GM23338 (cell line): ENCODE measurements around the gene TMPRSS13. TPM values are rescaled to one million over a fixed set of nuclear protein-coding genes. Genes with fewer than 3 reads are reported as not detected.

ENCODE experiments used
- ATAC-seq: fragments of 200-7000 bp; cut with Tn5 transposase; 3 replicates; pipeline ENCODE4 v1.9.1; 2020
- DNase-seq: peaks from one replicate; pipeline ENCODE4 v3.0.0-alpha.2; 2015; ENCODE audit warnings: low spot score
- H2AFZ ChIP-seq: fragments of 200-600 bp; sonication (generic); 2 replicates; pipeline ENCODE4 v1.8.0; 2016; ENCODE audit warnings: antibody characterized with exemption, mild to moderate bottlenecking, moderate library complexity
- H3F3A ChIP-seq: fragments of 200-600 bp; sonication (generic); replicated peaks from 2 replicates; pipeline ENCODE4 v1.8.0; 2017; ENCODE audit warnings: antibody characterized with exemption, mixed run types, low read depth
- H3K27ac ChIP-seq: fragments of 200-600 bp; sonication (generic); 2 replicates; pipeline ENCODE4 v1.6.1; 2016; ENCODE audit warnings: low read depth
- H3K27me3 ChIP-seq: fragments of 200-600 bp; sonication (generic); 2 replicates; pipeline ENCODE4 v1.8.0; 2016; ENCODE audit warnings: mild to moderate bottlenecking, mixed run types, moderate library complexity; ENCODE audit not compliant: insufficient read depth
- H3K36me3 ChIP-seq: fragments of 200-600 bp; sonication (generic); 2 replicates; pipeline ENCODE4 v1.8.0; 2016; ENCODE audit warnings: mild to moderate bottlenecking; ENCODE audit not compliant: insufficient read depth
- H3K4me1 ChIP-seq: fragments of 200-600 bp; sonication (generic); 2 replicates; pipeline ENCODE4 v1.8.0; 2016; ENCODE audit warnings: mild to moderate bottlenecking, moderate library complexity; ENCODE audit not compliant: insufficient read depth
- H3K4me2 ChIP-seq: fragments of 200-600 bp; sonication (generic); 2 replicates; pipeline ENCODE4 v1.7.1; 2017; ENCODE audit warnings: mixed run types
- H3K4me3 ChIP-seq: fragments of 200-600 bp; sonication (generic); 2 replicates; pipeline ENCODE4 v1.6.1; 2016; ENCODE audit warnings: mixed run types
- H3K79me2 ChIP-seq: fragments of 200-600 bp; sonication (generic); replicated peaks from 2 replicates; pipeline ENCODE4 v1.8.0; 2017; ENCODE audit warnings: mild to moderate bottlenecking; ENCODE audit not compliant: insufficient read depth
- H3K9me2 ChIP-seq: fragments of 200-600 bp; sonication (generic); 2 replicates; pipeline ENCODE4 v1.8.0; 2017; ENCODE audit not compliant: insufficient read depth
- H4K20me1 ChIP-seq: fragments of 200-600 bp; sonication (generic); replicated peaks from 2 replicates; pipeline ENCODE4 v1.8.0; 2017; ENCODE audit warnings: mild to moderate bottlenecking; ENCODE audit not compliant: insufficient read depth
- H3K27ac Mint-ChIP-seq: 2 replicates; pipeline ENCODE4 v1.8.0; 2020; ENCODE audit warnings: inconsistent platforms, mild to moderate bottlenecking, moderate library complexity, mixed read lengths
- H3K27me3 Mint-ChIP-seq: 3 replicates; pipeline ENCODE4 v1.8.0; 2022; ENCODE audit warnings: low read depth, mild to moderate bottlenecking, moderate library complexity, mixed read lengths, inconsistent platforms; ENCODE audit not compliant: insufficient read depth, poor library complexity
- H3K36me3 Mint-ChIP-seq: 3 replicates; pipeline ENCODE4 v1.8.0; 2021; ENCODE audit warnings: low read depth, mild to moderate bottlenecking, inconsistent platforms, moderate library complexity, mixed read lengths
- H3K4me1 Mint-ChIP-seq: 3 replicates; pipeline ENCODE4 v1.8.0; 2020; ENCODE audit warnings: mild to moderate bottlenecking, inconsistent platforms, mixed read lengths
- H3K4me3 Mint-ChIP-seq: 3 replicates; pipeline ENCODE4 v1.8.0; 2021; ENCODE audit warnings: moderate library complexity, mild to moderate bottlenecking, inconsistent platforms, mixed read lengths
- H3K9me3 Mint-ChIP-seq: 3 replicates; pipeline ENCODE4 v1.8.0; 2020; ENCODE audit warnings: moderate library complexity, mild to moderate bottlenecking, inconsistent platforms, mixed read lengths
- CREB1 ChIP-seq: fragments of 250-450 bp; sonication (Bioruptor Pico); IDR thresholded peaks from 2 replicates; pipeline ENCODE4 v1.5.0; 2020; ENCODE audit warnings: low read depth, mild to moderate bottlenecking, moderate library complexity
- EZH2 ChIP-seq: fragments of 200-600 bp; sonication (generic); IDR thresholded peaks from one replicate; pipeline ENCODE4 v1.8.0; 2017; ENCODE audit warnings: antibody characterized with exemption, mild to moderate bottlenecking, low read depth; ENCODE audit not compliant: unreplicated experiment
- JUNB ChIP-seq: IDR thresholded peaks from one replicate; pipeline ENCODE4 v1.6.1; 2016; ENCODE audit warnings: antibody characterized with exemption; ENCODE audit not compliant: unreplicated experiment
- NANOG ChIP-seq: IDR thresholded peaks from 2 replicates; pipeline ENCODE4 v1.6.1; 2016; ENCODE audit warnings: antibody characterized with exemption, borderline replicate concordance
- POLR2AphosphoS5 ChIP-seq: IDR thresholded peaks from 2 replicates; pipeline ENCODE4 v1.6.1; 2016; ENCODE audit warnings: antibody characterized with exemption, low read depth
- ZNF114 ChIP-seq: fragments of 250-450 bp; sonication (Bioruptor Pico); IDR thresholded peaks from 2 replicates; pipeline ENCODE4 v1.5.0; 2020; ENCODE audit warnings: mild to moderate bottlenecking, moderate library complexity
- ZNF331 ChIP-seq: fragments of 250-450 bp; sonication (Bioruptor Pico); IDR thresholded peaks from 2 replicates; pipeline ENCODE4 v1.5.0; 2020; ENCODE audit warnings: low read depth, mild to moderate bottlenecking, moderate library complexity
- polyA plus RNA-seq: library from polyadenylated mRNA; unstranded; fragments of >200 nt; fragmentation: Nextera tagmentation; extraction: Ambion mirVana; gene quantifications from 2 replicates; pipeline ENCODE4 v1.2.1, GENCODE V29; 2016
- total RNA-seq: library from RNA; depleted of rRNA; stranded (reverse); fragments of >200 nt; shearing (Covaris generic); gene quantifications from 2 replicates; pipeline ENCODE4 v1.2.3, GENCODE V29; 2014
- TF ChIP-seq, protein P1 (sequence below): fragments of 250-450 bp; sonication (Bioruptor Pico); IDR thresholded peaks from 2 replicates; pipeline ENCODE4 v1.5.0; 2020; ENCODE audit warnings: mild to moderate bottlenecking, moderate library complexity
- TF ChIP-seq, protein P2 (sequence below): IDR thresholded peaks from one replicate; pipeline ENCODE4 v1.6.1; 2018; ENCODE audit warnings: antibody characterized with exemption; ENCODE audit not compliant: unreplicated experiment
- TF ChIP-seq, protein P3 (sequence below), 2 experiments: fragments of 200-600 bp in 1 of 2; sonication (generic) in 1 of 2; conservative IDR thresholded peaks; 2 replicates each; pipeline versions ENCODE4 v1.5.1 to v1.6.1; 2016 to 2017; ENCODE audit warnings: antibody characterized with exemption in 2 of 2, low read depth in 2 of 2, mild to moderate bottlenecking in 2 of 2, moderate library complexity in 1 of 2
- TF ChIP-seq, protein P4 (sequence below): IDR thresholded peaks from 2 replicates; pipeline ENCODE4 v1.6.1; 2016; ENCODE audit warnings: antibody characterized with exemption

Gene TMPRSS13
- total and polyA plus RNA-seq, 2 experiments from 2014 or later = 0.31 TPM; not detected in 1

DNA sequence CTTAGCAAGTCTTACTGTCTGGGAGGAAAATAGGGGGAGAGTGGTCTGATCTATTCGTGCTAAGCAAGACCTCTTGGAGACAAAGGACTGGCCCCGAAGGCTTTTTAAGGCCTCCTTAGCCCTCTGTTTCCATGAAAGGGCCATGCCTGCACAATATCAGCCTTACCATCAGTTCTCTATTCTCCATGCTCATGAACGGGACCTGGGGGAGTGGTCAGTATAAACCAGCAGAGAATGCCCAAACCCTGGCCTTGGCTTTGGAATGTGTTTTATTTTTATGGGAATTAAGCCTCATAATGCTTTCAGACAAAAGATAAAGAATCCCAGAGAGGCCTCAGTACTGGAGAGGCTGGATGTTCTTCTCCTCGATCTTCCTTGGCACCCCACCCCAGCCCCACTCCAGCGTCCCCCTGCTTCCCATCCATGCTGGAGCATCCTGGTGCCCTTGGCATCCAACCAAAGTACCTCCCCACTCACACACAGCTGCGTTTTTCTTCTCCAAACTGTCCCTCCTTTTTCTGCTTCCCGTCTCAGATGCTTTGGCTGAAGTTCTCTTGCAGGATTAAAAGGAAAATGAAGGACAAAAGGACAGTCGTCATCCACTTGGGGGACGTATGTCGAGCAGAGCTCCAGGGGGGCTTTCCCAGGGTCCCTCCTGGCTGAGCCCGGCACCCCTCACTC is 71.3 kb downstream of the TMPRSS13 start:
- peaks cover 3% of the 10 kb centered on the region for H3K27me3 Mint-ChIP-seq
- Histone ChIP-seq H3K9me2 (no peaks in the 10 kb centered on the region), H3K36me3 (no peaks in the 10 kb centered on the region), H3K4me3 (no peak overlapping the region), H3K27me3 (no peaks in the 10 kb centered on the region), H3K79me2 (peaks cover 9% of the 10 kb centered on the region), H4K20me1 (peaks cover 8% of the 10 kb centered on the region), H3F3A (no peaks in the 10 kb centered on the region), H2AFZ (no peak overlapping the region), H3K4me2 (no peak overlapping the region), H3K27ac (no peak overlapping the region), H3K4me1 (peaks cover 18% of the 10 kb centered on the region)
- peaks cover 8% of the 10 kb centered on the region for H3K36me3 Mint-ChIP-seq
- no peak for DNase-seq
- no peak overlapping the region for H3K27ac Mint-ChIP-seq
- peaks cover 38% of the 10 kb centered on the region for H3K4me1 Mint-ChIP-seq
- TF ChIP-seq, protein P1, sequence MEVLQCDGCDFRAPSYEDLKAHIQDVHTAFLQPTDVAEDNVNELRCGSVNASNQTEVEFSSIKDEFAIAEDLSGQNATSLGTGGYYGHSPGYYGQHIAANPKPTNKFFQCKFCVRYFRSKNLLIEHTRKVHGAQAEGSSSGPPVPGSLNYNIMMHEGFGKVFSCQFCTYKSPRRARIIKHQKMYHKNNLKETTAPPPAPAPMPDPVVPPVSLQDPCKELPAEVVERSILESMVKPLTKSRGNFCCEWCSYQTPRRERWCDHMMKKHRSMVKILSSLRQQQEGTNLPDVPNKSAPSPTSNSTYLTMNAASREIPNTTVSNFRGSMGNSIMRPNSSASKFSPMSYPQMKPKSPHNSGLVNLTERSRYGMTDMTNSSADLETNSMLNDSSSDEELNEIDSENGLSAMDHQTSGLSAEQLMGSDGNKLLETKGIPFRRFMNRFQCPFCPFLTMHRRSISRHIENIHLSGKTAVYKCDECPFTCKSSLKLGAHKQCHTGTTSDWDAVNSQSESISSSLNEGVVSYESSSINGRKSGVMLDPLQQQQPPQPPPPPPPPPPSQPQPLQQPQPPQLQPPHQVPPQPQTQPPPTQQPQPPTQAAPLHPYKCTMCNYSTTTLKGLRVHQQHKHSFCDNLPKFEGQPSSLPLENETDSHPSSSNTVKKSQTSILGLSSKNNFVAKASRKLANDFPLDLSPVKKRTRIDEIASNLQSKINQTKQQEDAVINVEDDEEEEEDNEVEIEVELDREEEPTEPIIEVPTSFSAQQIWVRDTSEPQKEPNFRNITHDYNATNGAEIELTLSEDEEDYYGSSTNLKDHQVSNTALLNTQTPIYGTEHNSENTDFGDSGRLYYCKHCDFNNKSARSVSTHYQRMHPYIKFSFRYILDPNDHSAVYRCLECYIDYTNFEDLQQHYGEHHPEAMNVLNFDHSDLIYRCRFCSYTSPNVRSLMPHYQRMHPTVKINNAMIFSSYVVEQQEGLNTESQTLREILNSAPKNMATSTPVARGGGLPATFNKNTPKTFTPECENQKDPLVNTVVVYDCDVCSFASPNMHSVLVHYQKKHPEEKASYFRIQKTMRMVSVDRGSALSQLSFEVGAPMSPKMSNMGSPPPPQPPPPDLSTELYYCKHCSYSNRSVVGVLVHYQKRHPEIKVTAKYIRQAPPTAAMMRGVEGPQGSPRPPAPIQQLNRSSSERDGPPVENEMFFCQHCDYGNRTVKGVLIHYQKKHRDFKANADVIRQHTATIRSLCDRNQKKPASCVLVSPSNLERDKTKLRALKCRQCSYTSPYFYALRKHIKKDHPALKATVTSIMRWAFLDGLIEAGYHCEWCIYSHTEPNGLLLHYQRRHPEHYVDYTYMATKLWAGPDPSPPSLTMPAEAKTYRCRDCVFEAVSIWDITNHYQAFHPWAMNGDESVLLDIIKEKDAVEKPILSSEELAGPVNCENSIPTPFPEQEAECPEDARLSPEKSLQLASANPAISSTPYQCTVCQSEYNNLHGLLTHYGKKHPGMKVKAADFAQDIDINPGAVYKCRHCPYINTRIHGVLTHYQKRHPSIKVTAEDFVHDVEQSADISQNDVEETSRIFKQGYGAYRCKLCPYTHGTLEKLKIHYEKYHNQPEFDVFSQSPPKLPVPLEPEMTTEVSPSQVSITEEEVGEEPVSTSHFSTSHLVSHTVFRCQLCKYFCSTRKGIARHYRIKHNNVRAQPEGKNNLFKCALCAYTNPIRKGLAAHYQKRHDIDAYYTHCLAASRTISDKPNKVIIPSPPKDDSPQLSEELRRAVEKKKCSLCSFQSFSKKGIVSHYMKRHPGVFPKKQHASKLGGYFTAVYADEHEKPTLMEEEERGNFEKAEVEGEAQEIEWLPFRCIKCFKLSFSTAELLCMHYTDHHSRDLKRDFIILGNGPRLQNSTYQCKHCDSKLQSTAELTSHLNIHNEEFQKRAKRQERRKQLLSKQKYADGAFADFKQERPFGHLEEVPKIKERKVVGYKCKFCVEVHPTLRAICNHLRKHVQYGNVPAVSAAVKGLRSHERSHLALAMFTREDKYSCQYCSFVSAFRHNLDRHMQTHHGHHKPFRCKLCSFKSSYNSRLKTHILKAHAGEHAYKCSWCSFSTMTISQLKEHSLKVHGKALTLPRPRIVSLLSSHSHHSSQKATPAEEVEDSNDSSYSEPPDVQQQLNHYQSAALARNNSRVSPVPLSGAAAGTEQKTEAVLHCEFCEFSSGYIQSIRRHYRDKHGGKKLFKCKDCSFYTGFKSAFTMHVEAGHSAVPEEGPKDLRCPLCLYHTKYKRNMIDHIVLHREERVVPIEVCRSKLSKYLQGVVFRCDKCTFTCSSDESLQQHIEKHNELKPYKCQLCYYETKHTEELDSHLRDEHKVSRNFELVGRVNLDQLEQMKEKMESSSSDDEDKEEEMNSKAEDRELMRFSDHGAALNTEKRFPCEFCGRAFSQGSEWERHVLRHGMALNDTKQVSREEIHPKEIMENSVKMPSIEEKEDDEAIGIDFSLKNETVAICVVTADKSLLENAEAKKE (CRISPR knock-in tag) = no peak
- TF ChIP-seq, protein P2, sequence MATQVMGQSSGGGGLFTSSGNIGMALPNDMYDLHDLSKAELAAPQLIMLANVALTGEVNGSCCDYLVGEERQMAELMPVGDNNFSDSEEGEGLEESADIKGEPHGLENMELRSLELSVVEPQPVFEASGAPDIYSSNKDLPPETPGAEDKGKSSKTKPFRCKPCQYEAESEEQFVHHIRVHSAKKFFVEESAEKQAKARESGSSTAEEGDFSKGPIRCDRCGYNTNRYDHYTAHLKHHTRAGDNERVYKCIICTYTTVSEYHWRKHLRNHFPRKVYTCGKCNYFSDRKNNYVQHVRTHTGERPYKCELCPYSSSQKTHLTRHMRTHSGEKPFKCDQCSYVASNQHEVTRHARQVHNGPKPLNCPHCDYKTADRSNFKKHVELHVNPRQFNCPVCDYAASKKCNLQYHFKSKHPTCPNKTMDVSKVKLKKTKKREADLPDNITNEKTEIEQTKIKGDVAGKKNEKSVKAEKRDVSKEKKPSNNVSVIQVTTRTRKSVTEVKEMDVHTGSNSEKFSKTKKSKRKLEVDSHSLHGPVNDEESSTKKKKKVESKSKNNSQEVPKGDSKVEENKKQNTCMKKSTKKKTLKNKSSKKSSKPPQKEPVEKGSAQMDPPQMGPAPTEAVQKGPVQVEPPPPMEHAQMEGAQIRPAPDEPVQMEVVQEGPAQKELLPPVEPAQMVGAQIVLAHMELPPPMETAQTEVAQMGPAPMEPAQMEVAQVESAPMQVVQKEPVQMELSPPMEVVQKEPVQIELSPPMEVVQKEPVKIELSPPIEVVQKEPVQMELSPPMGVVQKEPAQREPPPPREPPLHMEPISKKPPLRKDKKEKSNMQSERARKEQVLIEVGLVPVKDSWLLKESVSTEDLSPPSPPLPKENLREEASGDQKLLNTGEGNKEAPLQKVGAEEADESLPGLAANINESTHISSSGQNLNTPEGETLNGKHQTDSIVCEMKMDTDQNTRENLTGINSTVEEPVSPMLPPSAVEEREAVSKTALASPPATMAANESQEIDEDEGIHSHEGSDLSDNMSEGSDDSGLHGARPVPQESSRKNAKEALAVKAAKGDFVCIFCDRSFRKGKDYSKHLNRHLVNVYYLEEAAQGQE = no peak
- TF ChIP-seq POLR2AphosphoS5 (no peak), JUNB (no peak), CREB1 (CRISPR knock-in tag) (no peak), NANOG (no peak), EZH2 (no peak), ZNF331 (no peak), ZNF114 (no peak)
- TF ChIP-seq, protein P3, sequence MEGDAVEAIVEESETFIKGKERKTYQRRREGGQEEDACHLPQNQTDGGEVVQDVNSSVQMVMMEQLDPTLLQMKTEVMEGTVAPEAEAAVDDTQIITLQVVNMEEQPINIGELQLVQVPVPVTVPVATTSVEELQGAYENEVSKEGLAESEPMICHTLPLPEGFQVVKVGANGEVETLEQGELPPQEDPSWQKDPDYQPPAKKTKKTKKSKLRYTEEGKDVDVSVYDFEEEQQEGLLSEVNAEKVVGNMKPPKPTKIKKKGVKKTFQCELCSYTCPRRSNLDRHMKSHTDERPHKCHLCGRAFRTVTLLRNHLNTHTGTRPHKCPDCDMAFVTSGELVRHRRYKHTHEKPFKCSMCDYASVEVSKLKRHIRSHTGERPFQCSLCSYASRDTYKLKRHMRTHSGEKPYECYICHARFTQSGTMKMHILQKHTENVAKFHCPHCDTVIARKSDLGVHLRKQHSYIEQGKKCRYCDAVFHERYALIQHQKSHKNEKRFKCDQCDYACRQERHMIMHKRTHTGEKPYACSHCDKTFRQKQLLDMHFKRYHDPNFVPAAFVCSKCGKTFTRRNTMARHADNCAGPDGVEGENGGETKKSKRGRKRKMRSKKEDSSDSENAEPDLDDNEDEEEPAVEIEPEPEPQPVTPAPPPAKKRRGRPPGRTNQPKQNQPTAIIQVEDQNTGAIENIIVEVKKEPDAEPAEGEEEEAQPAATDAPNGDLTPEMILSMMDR (conservative IDR thresholded peaks at IDR 0.05; ENCODE audit: low read depth in 2 of 2) = no peak
- TF ChIP-seq, protein P4, sequence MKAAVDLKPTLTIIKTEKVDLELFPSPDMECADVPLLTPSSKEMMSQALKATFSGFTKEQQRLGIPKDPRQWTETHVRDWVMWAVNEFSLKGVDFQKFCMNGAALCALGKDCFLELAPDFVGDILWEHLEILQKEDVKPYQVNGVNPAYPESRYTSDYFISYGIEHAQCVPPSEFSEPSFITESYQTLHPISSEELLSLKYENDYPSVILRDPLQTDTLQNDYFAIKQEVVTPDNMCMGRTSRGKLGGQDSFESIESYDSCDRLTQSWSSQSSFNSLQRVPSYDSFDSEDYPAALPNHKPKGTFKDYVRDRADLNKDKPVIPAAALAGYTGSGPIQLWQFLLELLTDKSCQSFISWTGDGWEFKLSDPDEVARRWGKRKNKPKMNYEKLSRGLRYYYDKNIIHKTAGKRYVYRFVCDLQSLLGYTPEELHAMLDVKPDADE = no peak
- peaks cover 4% of the 10 kb centered on the region; the same call in 1 of the 3 replicates for H3K9me3 Mint-ChIP-seq
- no peak for ATAC-seq
- no peak overlapping the region for H3K4me3 Mint-ChIP-seq
